B cell (primary cell): ENCODE results near the gene TMEM256. TPM values are rescaled to one million over a fixed set of nuclear protein-coding genes. Genes with fewer than 3 reads are reported as not detected.
"Not testable (repeated sequence)": the region's sequence is repeated elsewhere in the genome, so short reads cannot be mapped to it uniquely, and the experiment has no call there.

Experiments used
- ATAC-seq: fragments of 200-7000 bp; cut with Tn5 transposase; one replicate; pipeline ENCODE4 v1.10.0; 2021; ENCODE audit warnings: low read depth, mild to moderate bottlenecking, moderate number of reproducible peaks, moderate library complexity
- CTCF ChIA-PET: fragments of 350-600 bp; sonication (Branson Sonifier 250); formaldehyde crosslinking; loops from one replicate; lab custom pipeline; 2021; ENCODE audit warnings: antibody characterized with exemption, inconsistent platforms; lab: Charles Lee
- POLR2A ChIA-PET: fragments of 350-600 bp; sonication (Branson Sonifier 250); formaldehyde crosslinking; loops from one replicate; lab custom pipeline; 2021; ENCODE audit warnings: antibody characterized with exemption; lab: Charles Lee
- DNase-seq: peaks from one replicate; pipeline ENCODE4 v3.0.0; 2013
- H2AFZ ChIP-seq: 2 replicates; pipeline ENCODE4 v1.6.1; 2012; ENCODE audit warnings: mild to moderate bottlenecking, low read depth, low read length; ENCODE audit not compliant: insufficient read depth, poor library complexity, severe bottlenecking
- H3K27ac ChIP-seq, 2 donors: 1 replicate in 1 of 2; 2 replicates in 1 of 2; pipeline ENCODE4 v1.5.1; 2012 to 2013; ENCODE audit warnings: low read length in 2 of 2, mild to moderate bottlenecking in 2 of 2, moderate library complexity in 1 of 2
- H3K27me3 ChIP-seq, 4 experiments: fragments of 200-600 bp in 1 of 4; sonication (generic) in 1 of 4; replicated peaks in 1 of 4; 1 replicate in 2 of 4; 2 replicates in 2 of 4; pipeline versions ENCODE4 v1.6.1 to v1.7.0; 2013 to 2016; ENCODE audit warnings: low read length in 3 of 4, mild to moderate bottlenecking in 2 of 4, mixed read lengths in 1 of 4, moderate library complexity in 1 of 4; ENCODE audit not compliant: insufficient read depth in 4 of 4, control insufficient read depth in 3 of 4; ENCODE audit errors: control extremely low read depth in 1 of 4
- H3K36me3 ChIP-seq, 2 experiments: replicated peaks in 1 of 2; 1 replicate in 1 of 2; 2 replicates in 1 of 2; pipeline versions ENCODE4 v1.6.1 to v1.7.1; 2013; ENCODE audit warnings: low read length in 1 of 2; ENCODE audit not compliant: insufficient read depth in 2 of 2, control insufficient read depth in 1 of 2; ENCODE audit errors: control extremely low read depth in 1 of 2, extremely low read depth in 1 of 2
- H3K4me1 ChIP-seq, 2 donors: fragments of 200-600 bp in 1 of 2; sonication (generic) in 1 of 2; 1 replicate in 1 of 2; 2 replicates in 1 of 2; pipeline versions ENCODE4 v1.5.1 to v1.6.1; 2013 to 2017; ENCODE audit warnings: low read length in 2 of 2; ENCODE audit not compliant: control insufficient read depth in 2 of 2, insufficient read depth in 2 of 2
- H3K4me2 ChIP-seq: replicated peaks from 2 replicates; pipeline ENCODE3; 2012; ENCODE audit warnings: mild to moderate bottlenecking, low read depth, low read length; ENCODE audit not compliant: poor library complexity, severe bottlenecking
- H3K4me3 ChIP-seq, 5 experiments: fragments of 200-600 bp in 1 of 5; sonication (generic) in 1 of 5; 1 replicate in 3 of 5; 2 replicates in 2 of 5; pipeline versions ENCODE4 v1.5.1 to v1.7.0; 2011 to 2016; ENCODE audit warnings: low read length in 4 of 5, mild to moderate bottlenecking in 4 of 5, low read depth in 2 of 5, control low read depth in 1 of 5, moderate library complexity in 1 of 5; ENCODE audit not compliant: insufficient read depth in 1 of 5; ENCODE audit errors: control extremely low read depth in 1 of 5, extremely low read depth in 1 of 5
- H3K79me2 ChIP-seq: fragments of 200-600 bp; sonication (generic); one replicate; pipeline ENCODE4 v1.6.0; 2016; ENCODE audit warnings: low read length; ENCODE audit not compliant: control insufficient read depth, insufficient read depth
- H3K9ac ChIP-seq: fragments of 200-600 bp; sonication (generic); 2 replicates; pipeline ENCODE4 v1.6.1; 2017; ENCODE audit warnings: mild to moderate bottlenecking, low read length, moderate library complexity
- H3K9me3 ChIP-seq, 3 donors: one replicate each; pipeline versions ENCODE4 v1.6.1 to v1.7.1; 2013; ENCODE audit warnings: low read length in 2 of 3; ENCODE audit not compliant: control insufficient read depth in 2 of 3, insufficient read depth in 1 of 3; ENCODE audit errors: control extremely low read depth in 1 of 3
- H4K20me1 ChIP-seq: 2 replicates; pipeline ENCODE4 v1.6.0; 2012; ENCODE audit warnings: mild to moderate bottlenecking, low read length; ENCODE audit not compliant: insufficient read depth, control insufficient read depth, poor library complexity, severe bottlenecking
- H3K27ac Mint-ChIP-seq: one replicate; pipeline ENCODE4 v1.8.0; 2021; ENCODE audit warnings: mixed read lengths
- H3K27me3 Mint-ChIP-seq: one replicate; pipeline ENCODE4 v1.8.0; 2021; ENCODE audit warnings: mixed read lengths
- H3K4me1 Mint-ChIP-seq: one replicate; pipeline ENCODE4 v1.8.0; 2021; ENCODE audit warnings: mixed read lengths
- H3K4me3 Mint-ChIP-seq: one replicate; pipeline ENCODE4 v1.8.0; 2021; ENCODE audit warnings: mixed read lengths
- H3K9me3 Mint-ChIP-seq: one replicate; pipeline ENCODE4 v1.8.0; 2022; ENCODE audit warnings: mixed read lengths; ENCODE audit not compliant: insufficient read depth
- CTCF ChIP-seq: fragments of 200-600 bp; IDR thresholded peaks from one replicate; pipeline ENCODE4 v1.8.0; 2022; ENCODE audit warnings: antibody characterized with exemption, mild to moderate bottlenecking
- EZH2 ChIP-seq: IDR thresholded peaks from 2 replicates; pipeline ENCODE4 v1.6.1; 2012; ENCODE audit warnings: borderline replicate concordance, low read depth, mild to moderate bottlenecking, moderate library complexity, low read length; ENCODE audit not compliant: insufficient read depth, poor library complexity, severe bottlenecking
- WGBS: methylation state at CpG from one replicate; pipeline ENCODE4 v1.1.5; 2013; ENCODE audit warnings: missing lambda C conversion rate; ENCODE audit not compliant: insufficient coverage; 5-methylcytosine and 5-hydroxymethylcytosine counted together
- intact Hi-C: fragments of 100-400 bp; cut with micrococcal nuclease; formaldehyde crosslinking; loops from one replicate; pipeline ENCODE4 v1.10.0; 2022
- polyA plus RNA-seq: library from polyadenylated mRNA; depleted of rRNA; stranded (reverse); fragments of >200 nt; gene quantifications from 2 replicates; pipeline ENCODE4 v1.2.3, GENCODE V29; 2012
- total RNA-seq, 2 donors: library from RNA; stranded (reverse); fragments of 120-200 nt in 1 of 2; gene quantifications; 1 replicate in 1 of 2; 2 replicates in 1 of 2; pipeline versions ENCODE4 v1.2.3 to v1.2.4, GENCODE V29; 2013 to 2022

The TMEM256 gene
- total and polyA plus RNA-seq, 2 donors (not counting 1 experiment from before 2014, with no cell fraction given) = 65.4 to 67.8 TPM

- H3K4me1 ChIP-seq = no peaks in the 10 kb centered on the region
- TF ChIP-seq CTCF (no peak), EZH2 (no peak)
- H3K27me3 ChIP-seq = peaks cover 0 to 4% (median 0%) of the 10 kb centered on the region in 4 experiments
- H3K9me3 ChIP-seq = no peaks in the 10 kb centered on the region
- intact Hi-C loops = no loop called here
- ATAC-seq = no peak
- H3K27ac ChIP-seq = no peak overlapping the region
- Mint-ChIP-seq H3K4me3 (no peak overlapping the region), H3K4me1 (no peaks in the 10 kb centered on the region), H3K27ac (no peak overlapping the region), H3K27me3 (peaks cover 3% of the 10 kb centered on the region), H3K9me3 (no peaks in the 10 kb centered on the region)
- no peaks in the 10 kb centered on the region for H3K79me2 ChIP-seq
- DNase-seq = no peak
- H3K4me3 ChIP-seq = no peak overlapping the region
- H3K36me3 ChIP-seq = no peaks in the 10 kb centered on the region
- H4K20me1 ChIP-seq = no peaks in the 10 kb centered on the region
- 90% methylated on average over 2 of the region's 4 CpGs for WGBS
- H3K9ac ChIP-seq = no peak overlapping the region
- H2AFZ ChIP-seq = no peak overlapping the region
- CTCF ChIA-PET = interaction anchor here (1.0 to 1.4 kb wide), 3 partner anchors 15 to 74 kb away, joined by 3 to 6 read pairs (median 3); partner anchors contain the start of genes CHRNB1 and FGF11
- POLR2A ChIA-PET = interaction anchor here (0.6 kb wide), 1 partner anchor 19 kb away, joined by 3 read pairs; no protein-coding TSS in a partner anchor
- H3K4me2 ChIP-seq = no peak overlapping the region
Observed at GRCh38 chr17:7370853-7371252, 33.0 kb downstream of the TMEM256 start.

GRCh38 chr17:7369825-7370224 is 34.1 kb downstream of the TMEM256 start:
- H3K9me3 ChIP-seq = no peaks in the 10 kb centered on the region
- no peaks in the 10 kb centered on the region for H4K20me1 ChIP-seq
- H2AFZ ChIP-seq = no peak overlapping the region
- no peaks in the 10 kb centered on the region for H3K36me3 ChIP-seq
- H3K4me1 ChIP-seq = no peaks in the 10 kb centered on the region
- no peaks in the 10 kb centered on the region for H3K4me1 Mint-ChIP-seq
- H3K27me3 ChIP-seq = peaks cover 0 to 4% (median 0%) of the 10 kb centered on the region in 4 experiments
- no peaks in the 10 kb centered on the region for H3K9me3 Mint-ChIP-seq
- no peak overlapping the region for H3K9ac ChIP-seq
- CTCF ChIA-PET = interaction anchor here (1.0 to 1.4 kb wide), 2 partner anchors 69 to 75 kb away, joined by 3 read pairs; partner anchors contain the start of genes CHRNB1 and FGF11
- H3K4me3 Mint-ChIP-seq = no peak overlapping the region
- no peak overlapping the region for H3K27ac Mint-ChIP-seq
- no peak for DNase-seq
- intact Hi-C loops = no loop called here
- H3K79me2 ChIP-seq = no peaks in the 10 kb centered on the region
- H3K27ac ChIP-seq = no peak overlapping the region
- peaks cover 3% of the 10 kb centered on the region for H3K27me3 Mint-ChIP-seq
- H3K4me2 ChIP-seq = no peak overlapping the region
- POLR2A ChIA-PET = no interaction called here
- no peak for ATAC-seq
- no peak overlapping the region for H3K4me3 ChIP-seq
- TF ChIP-seq EZH2 (no peak), CTCF (no peak)
- 96% methylated on average over 5 of the region's 5 CpGs for WGBS

GRCh38 chr17:7368599-7368994 is 35.3 kb downstream of the TMEM256 start:
- H3K9ac ChIP-seq, H3K36me3 ChIP-seq, H3K9me3 Mint-ChIP-seq, H3K27me3 Mint-ChIP-seq, H3K27ac Mint-ChIP-seq, H3K9me3 ChIP-seq, H3K4me3 Mint-ChIP-seq, DNase-seq, H3K79me2 ChIP-seq, H3K27me3 ChIP-seq, H3K4me1 ChIP-seq, H3K4me2 ChIP-seq, CTCF ChIA-PET, H4K20me1 ChIP-seq, H3K4me1 Mint-ChIP-seq, intact Hi-C loops, H3K27ac ChIP-seq, POLR2A ChIA-PET, ATAC-seq, H2AFZ ChIP-seq, H3K4me3 ChIP-seq: not testable (repeated sequence)
- WGBS = 90% methylated on average over 5 of the region's 5 CpGs
